DND-41 (cell line): ENCODE results near the gene HS3ST3A1.

Source experiments
- ATAC-seq: fragments of 200-7000 bp; cut with Tn5 transposase; 3 replicates; pipeline ENCODE4 v1.9.1; 2021; ENCODE audit warnings: low read depth; ENCODE audit not compliant: insufficient read depth
- DNase-seq: peaks from one replicate; pipeline ENCODE4 v3.0.0-alpha.2; 2020
- H2AFZ ChIP-seq: 2 replicates; pipeline ENCODE4 v1.6.0; 2012; ENCODE audit warnings: low read depth, low read length
- H3K27ac ChIP-seq: 2 replicates; pipeline ENCODE4 v1.5.1; 2012; ENCODE audit warnings: low read length, inconsistent platforms
- H3K27me3 ChIP-seq: fragments of 200-600 bp; sonication (generic); 2 replicates; pipeline ENCODE4 v1.6.0; 2012; ENCODE audit warnings: low read length, mild to moderate bottlenecking, inconsistent platforms; ENCODE audit not compliant: insufficient read depth, poor library complexity
- H3K36me3 ChIP-seq: 2 replicates; pipeline ENCODE4 v1.5.1; 2012; ENCODE audit warnings: low read length, inconsistent platforms; ENCODE audit not compliant: insufficient read depth
- H3K4me1 ChIP-seq: 2 replicates; pipeline ENCODE4 v1.5.1; 2012; ENCODE audit warnings: mild to moderate bottlenecking, low read length; ENCODE audit not compliant: insufficient read depth
- H3K4me2 ChIP-seq: 2 replicates; pipeline ENCODE4 v1.6.0; 2012; ENCODE audit warnings: mild to moderate bottlenecking, moderate library complexity, low read length, inconsistent platforms; ENCODE audit not compliant: insufficient read depth
- H3K4me3 ChIP-seq, 2 experiments: fragments of 200-600 bp in 1 of 2; shearing (Covaris generic) in 1 of 2; 2 replicates each; pipeline ENCODE4 v1.5.1; 2012 to 2016; ENCODE audit warnings: inconsistent platforms in 2 of 2, low read length in 2 of 2, mild to moderate bottlenecking in 2 of 2, low read depth in 1 of 2, moderate library complexity in 1 of 2
- H3K79me2 ChIP-seq: 2 replicates; pipeline ENCODE4 v1.6.0; 2012; ENCODE audit warnings: low read length, inconsistent platforms; ENCODE audit not compliant: insufficient read depth
- H3K9ac ChIP-seq: 2 replicates; pipeline ENCODE4 v1.6.0; 2012; ENCODE audit warnings: low read depth, mild to moderate bottlenecking, inconsistent platforms, low read length, moderate library complexity
- H3K9me3 ChIP-seq: 2 replicates; pipeline ENCODE4 v1.5.1; 2012; ENCODE audit warnings: low read length, moderate library complexity, mild to moderate bottlenecking, inconsistent platforms; ENCODE audit not compliant: insufficient read depth, severe bottlenecking
- H4K20me1 ChIP-seq: 2 replicates; pipeline ENCODE4 v1.6.0; 2012; ENCODE audit warnings: low read length; ENCODE audit not compliant: insufficient read depth
- EZH2 ChIP-seq: IDR thresholded peaks from 3 replicates; pipeline ENCODE4 v1.6.1; 2012; ENCODE audit warnings: borderline replicate concordance, low read depth, mild to moderate bottlenecking, moderate library complexity, low read length, inconsistent platforms; ENCODE audit not compliant: severe bottlenecking
- TF ChIP-seq, protein P1 (sequence below): IDR thresholded peaks from 2 replicates; pipeline ENCODE4 v1.5.1; 2012; ENCODE audit warnings: borderline replicate concordance, low read length, moderate library complexity, mild to moderate bottlenecking; ENCODE audit not compliant: poor library complexity, severe bottlenecking; ENCODE audit errors: extremely low read depth

Gene HS3ST3A1

DNA sequence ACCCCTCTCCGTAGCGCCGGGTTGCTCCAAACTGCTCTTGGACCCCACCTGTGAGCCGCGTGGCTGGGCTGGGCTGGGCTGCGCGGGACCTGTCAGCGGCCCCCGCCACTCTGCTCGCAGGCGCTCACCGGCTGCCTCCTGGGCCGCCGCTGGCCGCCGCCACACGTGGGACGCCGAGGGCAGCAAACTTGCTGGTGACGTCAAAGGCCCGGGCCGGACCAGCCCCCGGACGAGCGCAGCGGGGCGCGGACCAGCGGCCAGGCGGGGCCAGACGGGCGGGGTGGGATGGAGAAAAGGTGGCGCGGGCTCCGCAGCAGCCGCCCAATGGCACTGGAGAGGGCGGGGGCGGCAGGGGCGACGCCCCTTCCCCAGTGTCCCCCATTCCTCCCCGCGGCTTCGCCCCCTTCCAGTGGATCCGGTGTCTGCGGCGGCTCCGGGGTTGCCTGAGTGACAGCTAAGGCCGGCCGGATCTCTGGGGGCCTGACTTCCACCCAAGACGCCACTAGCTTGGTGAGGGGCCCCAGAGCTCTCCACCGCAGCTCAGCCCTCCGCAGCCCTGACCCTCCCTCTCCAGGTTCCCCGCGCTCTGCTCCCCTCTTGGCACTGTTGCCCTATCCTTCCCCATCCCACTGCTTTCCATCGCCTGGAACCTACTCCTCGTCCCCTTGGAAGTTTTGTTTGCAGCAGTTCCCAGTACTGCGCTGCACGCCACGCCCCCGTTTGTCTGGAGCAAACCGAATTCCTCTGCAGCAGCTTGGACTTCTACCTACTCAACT is at the start of gene HS3ST3A1:
Gene HS3ST3A1 (minus strand): TSS at position 154 of the 776 bp plus-strand sequence. CDS start 800 bp downstream, outside the sequence.
- peaks cover 4% of the 10 kb centered on the region for H3K27me3 ChIP-seq
- no peaks in the 10 kb centered on the region for H4K20me1 ChIP-seq
- no peak within 1 kb of the TSS for H3K4me2 ChIP-seq
- H3K9me3 ChIP-seq = no peaks in the 10 kb centered on the region
- H3K4me3 ChIP-seq = no peak within 1 kb of the TSS
- H3K4me1 ChIP-seq = no peaks in the 10 kb centered on the region
- H2AFZ ChIP-seq = no peak within 1 kb of the TSS
- ATAC-seq (no peak), DNase-seq (no peak)
- H3K79me2 ChIP-seq = no peaks in the 10 kb centered on the region
- no peak within 1 kb of the TSS for H3K27ac ChIP-seq
- H3K9ac ChIP-seq = no peak within 1 kb of the TSS
- TF ChIP-seq, protein P1, sequence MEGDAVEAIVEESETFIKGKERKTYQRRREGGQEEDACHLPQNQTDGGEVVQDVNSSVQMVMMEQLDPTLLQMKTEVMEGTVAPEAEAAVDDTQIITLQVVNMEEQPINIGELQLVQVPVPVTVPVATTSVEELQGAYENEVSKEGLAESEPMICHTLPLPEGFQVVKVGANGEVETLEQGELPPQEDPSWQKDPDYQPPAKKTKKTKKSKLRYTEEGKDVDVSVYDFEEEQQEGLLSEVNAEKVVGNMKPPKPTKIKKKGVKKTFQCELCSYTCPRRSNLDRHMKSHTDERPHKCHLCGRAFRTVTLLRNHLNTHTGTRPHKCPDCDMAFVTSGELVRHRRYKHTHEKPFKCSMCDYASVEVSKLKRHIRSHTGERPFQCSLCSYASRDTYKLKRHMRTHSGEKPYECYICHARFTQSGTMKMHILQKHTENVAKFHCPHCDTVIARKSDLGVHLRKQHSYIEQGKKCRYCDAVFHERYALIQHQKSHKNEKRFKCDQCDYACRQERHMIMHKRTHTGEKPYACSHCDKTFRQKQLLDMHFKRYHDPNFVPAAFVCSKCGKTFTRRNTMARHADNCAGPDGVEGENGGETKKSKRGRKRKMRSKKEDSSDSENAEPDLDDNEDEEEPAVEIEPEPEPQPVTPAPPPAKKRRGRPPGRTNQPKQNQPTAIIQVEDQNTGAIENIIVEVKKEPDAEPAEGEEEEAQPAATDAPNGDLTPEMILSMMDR = no peak
- TF ChIP-seq EZH2 = no peak
- H3K36me3 ChIP-seq = no peaks in the 10 kb centered on the region

DNA sequence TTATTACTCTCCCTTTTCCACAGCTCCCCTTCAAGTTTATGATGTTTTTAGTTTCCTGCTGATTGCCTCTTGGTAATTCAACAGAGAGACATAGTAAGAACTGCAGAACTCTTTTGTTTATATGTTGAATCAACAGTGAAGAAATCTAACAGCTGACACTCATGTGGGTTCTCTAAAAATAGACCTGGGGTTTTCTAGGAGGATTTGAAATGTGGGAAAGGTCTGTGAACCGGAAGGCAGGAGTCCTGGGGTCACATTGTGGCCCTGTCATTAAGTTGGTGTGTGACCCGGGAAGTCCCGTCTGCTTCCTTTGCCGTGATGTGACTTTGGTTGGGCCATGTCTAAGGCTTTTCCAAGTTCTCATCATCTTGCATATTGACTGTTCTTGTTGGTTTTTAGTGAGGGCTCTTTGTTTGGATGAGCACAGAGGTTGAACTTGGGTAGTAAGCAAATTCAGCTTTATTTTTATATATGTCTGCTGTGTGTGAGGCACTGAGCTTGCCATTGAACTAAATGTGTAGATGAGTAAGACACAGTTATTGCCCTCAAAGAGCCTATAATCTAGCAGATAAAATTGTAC is 48.5 kb upstream of the HS3ST3A1 start:
- Histone ChIP-seq H3K36me3 (no peaks in the 10 kb centered on the region), H3K9me3 (no peaks in the 10 kb centered on the region), H3K4me2 (no peak overlapping the region), H3K27me3 (no peaks in the 10 kb centered on the region), H3K79me2 (no peaks in the 10 kb centered on the region), H3K9ac (no peak overlapping the region), H4K20me1 (no peaks in the 10 kb centered on the region), H3K4me3 (no peak overlapping the region), H2AFZ (no peak overlapping the region), H3K27ac (no peak overlapping the region), H3K4me1 (no peaks in the 10 kb centered on the region)
- no peak for ATAC-seq
- TF ChIP-seq EZH2 = no peak
- TF ChIP-seq, protein P1 = no peak
- no peak for DNase-seq

DNA sequence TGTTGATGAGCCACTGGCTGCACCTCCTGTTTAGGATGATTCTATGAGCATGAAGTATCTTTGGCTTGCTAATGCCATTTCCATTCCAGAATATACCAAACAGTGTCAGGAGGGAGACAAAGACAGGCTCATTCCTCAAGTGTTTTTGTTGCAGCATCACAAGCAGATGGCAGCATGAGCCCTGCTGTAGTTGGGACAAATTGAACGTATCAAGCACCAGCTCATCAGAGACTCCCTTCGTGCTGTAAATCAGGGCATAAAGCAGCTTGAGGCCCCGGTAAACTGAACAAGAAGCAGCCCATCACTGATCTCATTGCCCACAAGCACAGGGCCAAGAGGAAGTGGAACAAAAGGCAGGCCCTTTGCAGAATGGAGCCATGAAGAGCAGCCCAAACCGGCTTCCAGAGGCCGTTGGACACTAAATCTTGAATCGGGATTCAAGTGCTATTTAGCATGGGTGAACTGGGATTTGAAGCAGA is 45.9 kb upstream of the HS3ST3A1 start:
- Histone ChIP-seq H3K27ac (no peak overlapping the region), H3K4me2 (no peak overlapping the region)
- no peak for ATAC-seq

More for the DNA sequence above, 45.9 kb upstream of the HS3ST3A1 start:
- Histone ChIP-seq H3K9ac (no peak overlapping the region), H3K4me3 (no peak overlapping the region), H3K79me2 (no peaks in the 10 kb centered on the region), H3K27me3 (no peaks in the 10 kb centered on the region), H3K36me3 (no peaks in the 10 kb centered on the region), H4K20me1 (no peaks in the 10 kb centered on the region), H3K4me1 (no peaks in the 10 kb centered on the region), H2AFZ (no peak overlapping the region), H3K9me3 (no peaks in the 10 kb centered on the region)
- no peak for DNase-seq
- TF ChIP-seq EZH2 = no peak
- TF ChIP-seq, protein P1 = no peak
